HG03439 (cell line): ENCODE measurements around the gene SLC25A5.
"Not testable (repeated sequence)": the region's sequence is repeated elsewhere in the genome, so short reads cannot be mapped to it uniquely, and the experiment has no call there.

Source experiments
- ATAC-seq: cut with Tn5 transposase; IDR thresholded peaks from one replicate; pipeline ENCODE4 v1.9.1; 2021; ENCODE audit warnings: mild to moderate bottlenecking, moderate library complexity; ENCODE audit not compliant: unreplicated experiment

The SLC25A5 gene

GRCh38 chrX:119475389-119476101 lies 7.3 kb downstream of the SLC25A5 start:
- no peak for ATAC-seq

- no peak for ATAC-seq
Observed at GRCh38 chrX:119477812-119478232, 9.6 kb downstream of the SLC25A5 start.

GRCh38 chrX:119478504-119478903 lies 10.3 kb downstream of the SLC25A5 start:
- no peak for ATAC-seq

- no peak for ATAC-seq
Observed at GRCh38 chrX:119479845-119480244, 11.6 kb downstream of the SLC25A5 start.

- no peak for ATAC-seq
Observed at GRCh38 chrX:119481323-119481801, 13.1 kb downstream of the SLC25A5 start.

- ATAC-seq = no peak
Observed at GRCh38 chrX:119482041-119482440, 13.8 kb downstream of the SLC25A5 start.

GRCh38 chrX:119482481-119483480 lies 14.5 kb downstream of the SLC25A5 start:
- peak; percentile 69 for ATAC-seq

- ATAC-seq = no peak
Observed at GRCh38 chrX:119486745-119487144, 18.5 kb downstream of the SLC25A5 start.

- not testable (repeated sequence) for ATAC-seq
Observed at GRCh38 chrX:119487766-119488165, 19.5 kb downstream of the SLC25A5 start.

- ATAC-seq = no peak
Observed at GRCh38 chrX:119488749-119489148, 20.5 kb downstream of the SLC25A5 start.

GRCh38 chrX:119489212-119490074 lies 21.2 kb downstream of the SLC25A5 start:
- ATAC-seq = no peak

- ATAC-seq = no peak
Observed at GRCh38 chrX:119492463-119492862, 24.2 kb downstream of the SLC25A5 start.

- not testable (repeated sequence) for ATAC-seq
Observed at GRCh38 chrX:119493851-119494495, 25.7 kb downstream of the SLC25A5 start.

GRCh38 chrX:119495734-119496726 lies 27.8 kb downstream of the SLC25A5 start:
- ATAC-seq = no peak

- no peak for ATAC-seq
Observed at GRCh38 chrX:119497185-119497584, 28.9 kb downstream of the SLC25A5 start.

GRCh38 chrX:119500061-119500800 lies 32.0 kb downstream of the SLC25A5 start:
- ATAC-seq = no peak

GRCh38 chrX:119501511-119502148 lies 33.4 kb downstream of the SLC25A5 start:
- no peak for ATAC-seq
